ENCODE results near the gene TBL2. TPM values are rescaled to one million over a fixed set of nuclear protein-coding genes. Genes with fewer than 3 reads are reported as not detected.

TBL2 gene
- total and polyA plus RNA-seq, 7 donors: 5.4 to 29.6 (median 25.2) TPM

GRCh38 chr7:73599151-73599882 lies 20.9 kb upstream of the TBL2 start:
- Histone ChIP-seq H3K4me1 (no peaks in the 10 kb centered on the region), H3K4me3 (no peak overlapping the region), H3K27ac (no peak overlapping the region), H3K9me3 (no peaks in the 10 kb centered on the region), H3K27me3 (peaks cover 0 to 7% (median 0%) of the 10 kb centered on the region in 3 donors), H3K36me3 (no peaks in the 10 kb centered on the region)
- intact Hi-C loops (cut with DNase I): no loop called here
- TF ChIP-seq POLR2A (IDR thresholded peaks at IDR 0.05): no peak
- TF ChIP-seq EP300 (IDR thresholded peaks at IDR 0.05): no peak
- TF ChIP-seq CTCF (IDR thresholded peaks at IDR 0.05): no peak
- no peak for TF ChIP-seq POLR2AphosphoS5 (IDR thresholded peaks at IDR 0.05)
- no peak for DNase-seq
- 69 to 77% methylated on average over 13 of the region's 13 CpGs for WGBS, 2 donors

DNA sequence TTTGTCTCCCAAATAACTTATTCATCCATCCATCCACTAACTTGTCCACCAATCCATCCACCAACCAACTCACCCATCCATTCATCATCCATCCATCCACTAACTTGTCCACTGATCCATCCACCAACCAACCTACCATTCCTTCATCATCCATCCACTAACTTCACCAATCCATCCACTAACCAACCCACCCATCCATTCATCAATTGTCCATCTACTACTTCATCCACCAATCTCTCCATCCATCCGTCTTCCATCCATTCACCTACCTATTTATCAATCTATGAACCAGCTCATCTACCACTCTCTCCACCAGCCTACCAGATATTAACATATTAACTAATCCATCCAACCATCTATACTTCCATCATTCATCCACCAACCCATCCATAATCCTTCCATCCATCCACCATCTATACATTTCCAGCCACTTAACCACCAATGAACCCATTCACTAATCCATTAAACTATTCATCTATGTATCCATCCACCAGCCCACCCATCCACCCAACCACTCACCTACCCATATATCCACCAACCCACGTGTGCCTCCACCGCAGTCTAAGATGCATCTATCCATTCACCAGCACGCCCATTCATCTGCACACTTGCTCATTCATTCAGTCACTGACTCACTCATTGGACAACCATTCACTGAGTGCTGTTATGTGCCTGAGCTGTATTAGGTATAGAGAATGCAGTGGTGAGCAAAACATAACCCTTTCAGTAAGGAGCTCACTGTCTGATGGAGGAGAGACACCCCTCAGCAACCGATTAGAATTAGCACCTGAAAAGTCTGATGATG lies 19.8 kb upstream of the TBL2 start:
- DNase-seq: no peak
- Histone ChIP-seq H3K4me1 (no peaks in the 10 kb centered on the region), H3K4me3 (no peak overlapping the region), H3K27ac (no peak overlapping the region), H3K36me3 (no peaks in the 10 kb centered on the region), H3K27me3 (peaks cover 0 to 7% (median 0%) of the 10 kb centered on the region in 3 donors), H3K9me3 (no peaks in the 10 kb centered on the region)
- intact Hi-C loops (cut with DNase I): no loop called here
- WGBS, 2 donors: 90 to 91% methylated on average over 5 of the region's 5 CpGs
- no peak for TF ChIP-seq EP300 (IDR thresholded peaks at IDR 0.05)
- no peak for TF ChIP-seq POLR2AphosphoS5 (IDR thresholded peaks at IDR 0.05)
- TF ChIP-seq POLR2A (IDR thresholded peaks at IDR 0.05): no peak
- no peak for TF ChIP-seq CTCF (IDR thresholded peaks at IDR 0.05)

- DNase-seq: no peak
- no peak for TF ChIP-seq POLR2A (IDR thresholded peaks at IDR 0.05)
- TF ChIP-seq EP300 (IDR thresholded peaks at IDR 0.05): no peak
- Histone ChIP-seq H3K27me3 (peaks cover 0 to 7% (median 0%) of the 10 kb centered on the region in 3 donors), H3K4me1 (no peaks in the 10 kb centered on the region), H3K27ac (no peak overlapping the region), H3K36me3 (no peaks in the 10 kb centered on the region), H3K9me3 (no peaks in the 10 kb centered on the region), H3K4me3 (no peak overlapping the region)
- intact Hi-C loops (cut with DNase I): no loop called here
- WGBS, 2 donors: 69 to 87% methylated on average over 37 of the region's 37 CpGs
These were observed 18.0 kb upstream of the TBL2 start for GRCh38 chr7:73596191-73597065.

DNA sequence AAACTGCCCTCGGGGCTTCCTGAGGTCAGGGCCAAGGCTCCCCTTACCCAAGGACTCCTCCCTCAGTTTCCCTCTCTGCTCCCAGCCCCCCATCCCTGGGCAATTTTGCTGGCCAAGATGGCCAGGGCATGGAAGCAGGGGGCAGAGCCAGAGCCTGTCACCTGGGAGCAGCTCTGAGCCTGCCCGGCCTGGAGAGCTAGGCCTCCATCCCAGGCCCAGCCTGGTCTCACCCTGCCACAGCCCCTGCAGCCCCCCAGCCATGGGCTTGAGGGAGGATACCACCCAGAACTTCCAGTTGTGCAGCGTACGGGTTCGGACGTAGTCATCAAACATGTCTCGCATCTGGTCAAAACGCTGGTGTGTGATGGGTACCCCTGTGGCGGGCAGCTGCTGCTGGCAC lies 17.0 kb upstream of the TBL2 start:
- Histone ChIP-seq H3K36me3 (no peaks in the 10 kb centered on the region), H3K4me1 (no peaks in the 10 kb centered on the region), H3K4me3 (no peak overlapping the region), H3K27me3 (peaks cover 0 to 7% (median 0%) of the 10 kb centered on the region in 3 donors), H3K27ac (no peak overlapping the region), H3K9me3 (no peaks in the 10 kb centered on the region)
- no peak for DNase-seq
- intact Hi-C loops (cut with DNase I): no loop called here
- WGBS, 2 donors: 93 to 96% methylated on average over 9 of the region's 9 CpGs
- TF ChIP-seq POLR2A (IDR thresholded peaks at IDR 0.05) (no peak), CTCF (IDR thresholded peaks at IDR 0.05) (no peak), POLR2AphosphoS5 (IDR thresholded peaks at IDR 0.05) (no peak)
